Left hindlimb (tissue), 1 donor: ENCODE data around the gene RSL24D1.
"Not testable (repeated sequence)": the region's sequence is repeated elsewhere in the genome, so short reads cannot be mapped to it uniquely, and the experiment has no call there.

Experiments used
- DNase-seq: peaks from one replicate; pipeline ENCODE4 v3.0.0-alpha.2; 2018

The RSL24D1 gene

GRCh38 chr15:55204464-55204863 lies 7.7 kb upstream of the RSL24D1 start:
- DNase-seq, result no peak

- no peak for DNase-seq
Measured at GRCh38 chr15:55202206-55202605, 5.5 kb upstream of the RSL24D1 start.

DNA sequence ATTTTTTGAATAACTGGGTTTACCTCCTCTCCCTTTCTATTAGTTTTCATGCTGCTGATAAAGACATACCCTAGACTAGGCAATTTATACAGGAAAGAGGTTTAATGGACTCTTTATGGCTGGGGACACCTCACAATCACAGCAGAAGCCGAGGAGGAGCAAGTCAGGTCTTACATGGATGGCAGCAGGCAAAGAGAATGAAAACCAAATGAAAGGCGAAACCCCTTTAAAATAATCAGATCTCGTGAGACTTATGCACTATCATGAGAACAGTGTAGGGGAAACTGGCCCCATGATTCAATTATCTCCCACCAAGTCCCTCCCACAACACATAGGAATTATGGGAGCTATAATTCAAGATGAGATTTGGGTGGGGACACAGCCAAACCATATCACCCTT lies 2.0 kb upstream of the RSL24D1 start:
- DNase-seq, result no peak

DNA sequence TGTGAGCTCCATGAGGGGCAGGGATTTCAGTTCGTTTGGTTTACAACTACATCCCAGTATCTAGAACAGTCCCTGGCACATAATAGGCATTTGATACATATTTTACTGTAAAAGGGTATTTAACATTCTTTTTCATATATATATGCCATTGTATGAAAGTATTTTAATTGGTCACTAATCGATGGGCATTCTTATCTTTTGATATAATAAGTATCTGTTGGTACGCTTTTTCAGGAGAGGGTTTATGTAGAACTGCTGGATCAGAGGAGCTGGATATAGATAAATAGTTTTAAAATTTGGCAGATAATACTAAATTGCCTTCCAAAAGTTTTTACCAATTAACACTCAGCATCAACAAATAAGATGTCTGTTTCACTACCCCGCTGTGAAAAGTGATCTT lies 978 bp upstream of the RSL24D1 start:
- DNase-seq, result no peak

GRCh38 chr15:55197362-55197705 lies 593 bp upstream of the RSL24D1 start:
- DNase-seq, result no peak

DNA sequence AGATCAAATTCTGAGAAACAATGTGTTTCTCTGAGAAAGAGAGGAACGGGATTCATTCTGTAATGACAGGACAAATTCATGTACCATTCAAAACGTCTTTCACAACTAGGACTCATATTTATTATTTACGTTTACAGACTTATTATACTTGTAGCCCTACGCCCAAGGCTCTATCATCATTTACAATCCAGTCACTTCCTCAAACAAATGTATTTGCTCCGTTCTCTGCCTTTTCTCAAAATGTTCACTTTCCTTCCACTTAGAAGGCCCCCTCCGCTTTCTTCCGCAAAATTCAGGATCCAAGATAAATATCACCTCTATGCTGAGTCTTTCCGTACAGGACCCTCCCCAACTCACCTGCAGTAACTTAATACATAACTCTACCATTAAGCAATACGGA lies 745 bp downstream of the RSL24D1 start:
- no peak for DNase-seq

GRCh38 chr15:55194256-55194655 lies 2.5 kb downstream of the RSL24D1 start:
- no peak for DNase-seq

DNA sequence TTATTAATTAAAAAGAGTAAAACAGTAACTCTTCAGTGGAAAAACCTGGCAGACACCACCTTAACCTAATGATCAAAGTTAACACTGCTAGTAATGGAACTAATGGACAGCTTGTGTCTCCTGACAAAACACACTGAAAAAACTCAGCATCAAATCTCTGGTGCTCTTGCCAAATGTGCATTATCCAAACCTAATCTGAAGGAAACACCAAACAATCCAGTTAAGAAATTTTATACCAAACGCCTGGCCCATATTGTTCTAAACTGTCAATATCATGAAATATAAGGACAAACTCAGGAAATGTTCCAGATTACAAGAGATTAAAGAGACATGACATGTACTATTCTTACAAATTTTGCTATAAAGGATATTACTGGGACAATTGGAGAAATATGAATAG lies 10.4 kb downstream of the RSL24D1 start:
- DNase-seq, result no peak

- no peak for DNase-seq
Measured at GRCh38 chr15:55183679-55184078, 13.1 kb downstream of the RSL24D1 start.

GRCh38 chr15:55179141-55179540 lies 17.6 kb downstream of the RSL24D1 start:
- no peak for DNase-seq

DNA sequence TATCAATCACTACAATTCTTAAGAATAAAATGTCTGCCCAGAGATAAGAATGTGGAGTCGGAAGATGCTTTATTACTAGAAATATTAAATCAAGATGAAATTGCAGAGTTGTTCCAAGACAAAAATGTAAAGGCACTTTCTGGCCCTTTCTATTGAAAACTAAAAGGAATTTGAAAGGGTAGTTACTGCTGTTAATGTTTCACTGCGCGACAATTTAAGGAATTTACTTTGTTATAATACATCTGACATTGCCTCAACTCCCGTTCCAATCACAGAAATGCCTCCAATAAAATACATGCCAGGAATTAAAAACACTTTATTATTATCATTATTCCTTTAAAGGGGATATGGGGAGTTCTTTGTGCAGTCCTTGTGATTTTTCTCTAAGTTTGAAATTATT lies 26.4 kb downstream of the RSL24D1 start:
- no peak for DNase-seq

DNA sequence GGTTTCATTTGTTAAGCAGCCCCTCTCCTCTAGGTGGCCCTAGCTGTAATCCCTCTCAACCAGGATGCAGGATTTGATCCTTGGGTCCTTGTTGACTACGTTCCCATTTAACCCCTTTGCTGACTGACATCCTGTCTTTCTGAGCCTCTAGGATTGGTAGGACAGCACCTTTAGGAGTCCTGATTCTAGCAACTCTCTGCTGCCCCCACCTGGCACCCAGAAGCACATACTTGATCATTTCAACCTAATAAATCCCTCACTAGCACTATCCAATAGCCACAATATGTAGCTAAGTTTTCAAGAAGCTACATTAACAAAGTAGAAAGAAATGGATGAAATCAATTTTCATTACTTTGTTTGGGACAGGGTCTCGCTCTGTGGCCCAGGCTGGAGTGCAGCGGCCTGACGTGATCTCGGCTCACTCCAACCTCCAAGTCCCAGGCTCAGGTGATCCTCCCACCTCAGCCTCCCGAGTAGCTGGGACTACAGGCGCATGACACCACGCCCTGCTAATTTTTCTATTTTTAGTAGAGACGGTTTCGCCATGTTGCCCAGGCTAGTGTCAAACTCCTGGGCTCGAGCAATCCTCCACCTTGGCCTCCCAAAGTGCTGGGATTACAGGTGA lies 28.3 kb downstream of the RSL24D1 start:
- peak; percentile 50 for DNase-seq

- no peak for DNase-seq
Measured at GRCh38 chr15:55164284-55164683, 32.5 kb downstream of the RSL24D1 start.

DNA sequence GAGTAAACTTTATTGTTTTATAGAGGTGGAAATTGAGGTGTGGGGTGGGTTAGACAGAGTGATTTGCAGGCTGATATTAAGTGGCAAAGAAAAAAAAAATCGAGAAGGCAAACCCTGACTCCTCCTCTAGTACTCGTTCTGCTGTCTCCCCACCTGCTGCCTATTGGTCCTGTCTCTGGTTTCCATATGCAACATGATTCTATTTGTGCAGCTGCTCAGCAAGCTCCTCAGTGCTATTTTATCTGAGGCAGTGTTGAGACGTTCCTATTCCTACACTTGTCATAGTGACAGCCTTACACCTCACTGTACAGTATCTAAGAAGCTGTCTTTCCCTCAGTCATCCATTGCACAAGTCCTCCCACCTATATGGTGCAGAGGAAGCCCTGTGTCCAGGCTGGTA lies 45.1 kb downstream of the RSL24D1 start:
- DNase-seq, result no peak

- DNase-seq, result not testable (repeated sequence)
Measured at GRCh38 chr15:55143132-55143531, 53.6 kb downstream of the RSL24D1 start.

GRCh38 chr15:55133972-55134371 lies 62.8 kb downstream of the RSL24D1 start:
- DNase-seq, result no peak

DNA sequence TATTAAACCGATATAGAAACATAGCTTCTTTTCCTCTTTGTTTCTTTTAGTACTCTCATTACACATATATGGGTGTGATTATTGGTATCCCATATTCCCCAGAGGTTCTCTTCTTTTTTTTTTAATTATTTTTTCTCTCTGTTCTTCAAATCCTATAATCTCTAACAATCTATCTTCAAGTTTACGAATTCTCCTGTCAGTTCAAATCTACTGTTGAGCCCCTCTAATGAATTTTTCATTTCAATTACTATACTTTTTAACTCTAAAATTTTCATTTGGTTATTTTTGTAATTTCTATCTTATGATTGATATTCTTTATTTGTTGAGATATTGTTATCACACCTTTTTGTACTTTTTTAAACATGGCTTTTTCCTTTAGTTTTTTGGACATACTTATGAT lies 64.1 kb downstream of the RSL24D1 start:
- DNase-seq, result no peak
